Small intestine (tissue), 7 donors: ENCODE data around the gene FMN2. TPM values are rescaled to one million over a fixed set of nuclear protein-coding genes. Genes with fewer than 3 reads are reported as not detected.

Source experiments
- DNase-seq, 2 donors: peaks; one replicate each; pipeline versions ENCODE4 v3.0.0 to v3.0.0-alpha.2; 2013
- FAIRE-seq: peaks from 2 replicates; lab custom pipeline; 2012; peaks lifted over from hg19 to GRCh38; lab: Jason Lieb, UNC
- H3K27ac ChIP-seq, 3 donors: one replicate each; pipeline ENCODE4 v1.5.1; 2013; ENCODE audit warnings: low read length in 2 of 3, mild to moderate bottlenecking in 2 of 3, control low read depth in 1 of 3, inconsistent platforms in 1 of 3, low read depth in 1 of 3, moderate library complexity in 1 of 3
- H3K27me3 ChIP-seq, 3 donors: one replicate each; pipeline ENCODE4 v1.6.1; 2013; ENCODE audit warnings: low read length in 3 of 3, inconsistent platforms in 1 of 3; ENCODE audit not compliant: control insufficient read depth in 3 of 3, insufficient read depth in 3 of 3
- H3K36me3 ChIP-seq, 3 donors: one replicate each; pipeline ENCODE4 v1.6.1; 2013; ENCODE audit warnings: low read length in 3 of 3, inconsistent platforms in 1 of 3, low read depth in 1 of 3, mild to moderate bottlenecking in 1 of 3, moderate library complexity in 1 of 3; ENCODE audit not compliant: control insufficient read depth in 3 of 3, insufficient read depth in 2 of 3
- H3K4me1 ChIP-seq, 3 donors: one replicate each; pipeline ENCODE4 v1.6.1; 2013; ENCODE audit warnings: low read length in 2 of 3, inconsistent platforms in 1 of 3, low read depth in 1 of 3, mild to moderate bottlenecking in 1 of 3, moderate library complexity in 1 of 3; ENCODE audit not compliant: control insufficient read depth in 3 of 3, insufficient read depth in 2 of 3
- H3K4me3 ChIP-seq, 3 donors: one replicate each; pipeline ENCODE4 v1.5.1; 2013; ENCODE audit warnings: low read length in 3 of 3, control low read depth in 1 of 3, inconsistent platforms in 1 of 3, low read depth in 1 of 3, mild to moderate bottlenecking in 1 of 3, moderate library complexity in 1 of 3
- H3K9me3 ChIP-seq, 2 donors: one replicate each; pipeline ENCODE4 v1.6.1; 2013; ENCODE audit warnings: low read depth in 1 of 2, low read length in 1 of 2; ENCODE audit not compliant: control insufficient read depth in 2 of 2, insufficient read depth in 1 of 2
- WGBS, 3 donors: extraction: QIAGEN DNeasy Blood & Tissue Kit; methylation state at CpG; one replicate each; pipeline ENCODE4 v1.1.7; 2013; 5-methylcytosine and 5-hydroxymethylcytosine counted together
- polyA plus RNA-seq, 4 donors: library from polyadenylated mRNA; stranded (reverse) in 3 of 4; unstranded in 1 of 4; fragments of 200-250 nt in 3 of 4; fragments of 120-200 nt in 1 of 4; gene quantifications; one replicate each; pipeline versions ENCODE4 v1.2.1 to v1.2.3, GENCODE V29; 2013
- donor health status: healthy with polysubstance abuse.
- donor health status: control.
- donor health status: control.
- donor health status: Bipolar disorder and iron deficiency.
- donor health status: healthy.

Gene FMN2
- polyA plus RNA-seq, 4 donors: 0.59 to 0.70 TPM; not detected in 2

DNA sequence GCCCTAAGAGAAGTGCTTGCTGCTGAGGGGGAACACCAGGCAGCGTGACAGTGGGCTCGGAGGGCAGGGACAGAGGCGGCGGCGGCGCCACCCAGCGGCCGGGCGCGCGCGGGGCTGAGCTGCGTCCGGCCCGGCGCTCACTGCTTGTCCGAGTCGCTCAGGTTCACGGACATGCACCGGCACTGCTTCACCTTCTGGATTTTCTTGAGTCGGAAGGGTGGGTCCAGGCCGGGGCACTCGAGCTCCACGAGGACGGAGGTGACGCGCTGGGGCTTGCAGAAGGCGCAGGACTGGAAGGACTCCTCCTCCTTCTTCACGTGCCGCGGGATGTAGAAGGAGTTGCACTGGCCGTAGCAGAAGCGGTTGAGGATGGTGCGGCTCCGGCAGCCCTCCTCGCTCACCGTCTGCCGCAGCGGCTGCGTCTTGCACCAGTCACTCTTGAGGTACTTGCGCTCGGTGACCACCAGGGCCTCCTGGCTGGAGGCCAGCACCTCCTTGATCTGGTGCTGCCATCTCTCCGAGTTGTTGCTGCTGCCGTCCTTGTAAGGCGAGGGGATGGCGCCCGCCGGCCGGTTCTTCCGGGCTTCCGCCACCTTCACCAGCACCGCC is 401.3 kb downstream of the FMN2 start:
- 49 to 71% (median 52%) methylated on average over 51 to 52 of the region's 52 CpGs for WGBS, 3 donors
- no peaks in the 10 kb centered on the region for H3K36me3 ChIP-seq
- no peak overlapping the region for H3K27ac ChIP-seq
- no peaks in the 10 kb centered on the region for H3K4me1 ChIP-seq
- DNase-seq (peak in 1 of 2 donors; percentile 18), FAIRE-seq (no peak)
- no peak overlapping the region for H3K4me3 ChIP-seq
- H3K27me3 ChIP-seq: peaks cover 0 to 9% (median 2%) of the 10 kb centered on the region in 3 donors
- peaks cover 0 to 3% of the 10 kb centered on the region in 2 donors for H3K9me3 ChIP-seq

DNA sequence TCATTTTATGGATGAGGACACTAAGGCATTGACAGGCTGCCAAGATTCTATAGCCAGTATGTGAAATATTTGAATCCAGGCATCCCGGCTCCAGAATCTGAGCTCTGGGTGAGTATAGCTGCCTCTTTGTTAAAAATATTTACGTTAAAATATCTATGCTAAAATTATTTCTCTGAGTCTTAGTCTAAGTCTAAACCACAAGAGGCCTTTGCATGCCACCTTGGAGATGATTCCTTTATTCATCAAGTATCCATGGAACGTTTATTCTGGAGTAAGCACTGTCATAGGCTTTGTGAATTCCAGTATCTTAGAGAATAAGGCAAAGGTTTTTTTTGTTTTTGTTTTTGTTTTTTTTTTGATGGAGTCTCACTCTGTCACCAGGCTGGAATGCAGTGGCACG is 403.9 kb downstream of the FMN2 start:
- Histone ChIP-seq H3K27me3 (peaks cover 0 to 9% (median 0%) of the 10 kb centered on the region in 3 donors), H3K4me3 (no peak overlapping the region), H3K9me3 (peaks cover 0 to 3% of the 10 kb centered on the region in 2 donors), H3K27ac (no peak overlapping the region), H3K4me1 (no peaks in the 10 kb centered on the region), H3K36me3 (no peaks in the 10 kb centered on the region)
- FAIRE-seq (no peak), DNase-seq (no peak)
- WGBS, 3 donors: 70 to 84% (median 77%) methylated on average over 4 of the region's 4 CpGs

DNA sequence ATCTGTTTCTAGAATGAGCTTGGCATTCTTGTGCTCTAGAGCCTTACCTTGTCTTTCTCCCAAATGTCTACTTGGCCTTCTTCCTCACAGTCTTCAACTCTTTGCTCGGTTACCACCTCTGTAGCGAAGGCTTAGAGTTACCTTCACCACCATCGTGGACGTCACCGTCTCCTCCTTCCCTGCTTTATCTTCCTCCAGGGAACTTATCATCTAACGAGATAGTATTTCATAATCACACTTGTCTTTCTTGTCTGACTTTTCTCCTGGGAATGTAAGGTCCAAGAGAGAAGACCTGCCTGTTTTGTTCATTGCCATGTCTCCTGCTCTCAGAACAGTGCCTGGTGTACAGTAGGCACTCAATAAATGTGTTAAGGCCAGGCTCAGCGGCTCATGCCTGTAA is 404.7 kb downstream of the FMN2 start:
- H3K27ac ChIP-seq: no peak overlapping the region
- H3K27me3 ChIP-seq: peaks cover 0 to 9% (median 0%) of the 10 kb centered on the region in 3 donors
- no peaks in the 10 kb centered on the region for H3K4me1 ChIP-seq
- DNase-seq (no peak), FAIRE-seq (no peak)
- WGBS, 3 donors: 81 to 84% (median 82%) methylated on average over 7 of the region's 7 CpGs
- H3K4me3 ChIP-seq: no peak overlapping the region
- no peaks in the 10 kb centered on the region for H3K36me3 ChIP-seq
- H3K9me3 ChIP-seq: peaks cover 0 to 3% of the 10 kb centered on the region in 2 donors

- no peak overlapping the region for H3K4me3 ChIP-seq
- WGBS, 3 donors: 77 to 86% (median 80%) methylated on average over 5 of the region's 5 CpGs
- H3K9me3 ChIP-seq: peaks cover 0 to 3% of the 10 kb centered on the region in 2 donors
- H3K36me3 ChIP-seq: no peaks in the 10 kb centered on the region
- H3K27me3 ChIP-seq: peaks cover 0 to 9% (median 0%) of the 10 kb centered on the region in 3 donors
- DNase-seq (no peak), FAIRE-seq (no peak)
- no peaks in the 10 kb centered on the region for H3K4me1 ChIP-seq
- no peak overlapping the region for H3K27ac ChIP-seq
Observed at GRCh38 chr1:240496941-240497340, 405.3 kb downstream of the FMN2 start.

GRCh38 chr1:240497908-240498307 is 406.2 kb downstream of the FMN2 start:
- H3K36me3 ChIP-seq: no peaks in the 10 kb centered on the region
- FAIRE-seq (no peak), DNase-seq (no peak)
- no peaks in the 10 kb centered on the region for H3K4me1 ChIP-seq
- peaks cover 0 to 6% (median 0%) of the 10 kb centered on the region in 3 donors for H3K27me3 ChIP-seq
- no peak overlapping the region for H3K4me3 ChIP-seq
- no peaks in the 10 kb centered on the region for H3K9me3 ChIP-seq
- 57 to 75% (median 60%) methylated on average over 4 of the region's 4 CpGs for WGBS, 3 donors
- H3K27ac ChIP-seq: no peak overlapping the region

GRCh38 chr1:240498335-240498734 is 406.7 kb downstream of the FMN2 start:
- FAIRE-seq (no peak), DNase-seq (no peak)
- Histone ChIP-seq H3K4me3 (no peak overlapping the region), H3K36me3 (no peaks in the 10 kb centered on the region), H3K9me3 (no peaks in the 10 kb centered on the region), H3K27me3 (peaks cover 0 to 6% (median 0%) of the 10 kb centered on the region in 3 donors), H3K27ac (no peak overlapping the region), H3K4me1 (no peaks in the 10 kb centered on the region)
- 90 to 92% (median 91%) methylated on average over 8 of the region's 8 CpGs for WGBS, 3 donors

GRCh38 chr1:240499012-240499411 is 407.3 kb downstream of the FMN2 start:
- no peaks in the 10 kb centered on the region for H3K9me3 ChIP-seq
- 42 to 53% (median 52%) methylated on average over 2 of the region's 2 CpGs for WGBS, 3 donors
- no peak overlapping the region for H3K4me3 ChIP-seq
- H3K36me3 ChIP-seq: no peaks in the 10 kb centered on the region
- H3K27me3 ChIP-seq: peaks cover 0 to 1% (median 0%) of the 10 kb centered on the region in 3 donors
- H3K4me1 ChIP-seq: no peaks in the 10 kb centered on the region
- H3K27ac ChIP-seq: no peak overlapping the region
- FAIRE-seq (no peak), DNase-seq (no peak)

DNA sequence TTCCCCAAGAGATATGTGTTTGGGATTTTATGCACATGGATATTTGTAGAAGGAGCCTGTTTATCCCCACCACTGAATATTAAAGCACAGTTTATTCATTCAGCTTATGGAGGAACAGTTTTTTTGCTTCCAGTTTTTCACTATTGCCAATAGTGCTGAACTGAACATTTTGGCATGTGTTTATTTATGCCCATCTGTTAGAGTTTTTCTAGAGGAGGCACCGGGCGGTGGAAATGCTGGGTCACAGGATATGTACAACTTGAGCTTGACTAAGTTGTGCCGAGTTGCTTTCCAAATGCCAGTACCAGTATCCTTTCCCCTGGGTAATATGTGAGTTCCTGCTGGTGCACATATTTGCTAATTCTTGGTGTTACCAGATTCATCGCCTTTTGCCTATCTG is 409.0 kb downstream of the FMN2 start:
- H3K4me1 ChIP-seq: no peaks in the 10 kb centered on the region
- no peak overlapping the region for H3K27ac ChIP-seq
- no peaks in the 10 kb centered on the region for H3K27me3 ChIP-seq
- FAIRE-seq (no peak), DNase-seq (no peak)
- 86 to 91% (median 89%) methylated on average over 4 of the region's 4 CpGs for whole genome bisulfite sequencing, 3 donors
- H3K4me3 ChIP-seq: no peak overlapping the region
- H3K9me3 ChIP-seq: peaks cover 0 to 3% of the 10 kb centered on the region in 2 donors
- no peaks in the 10 kb centered on the region for H3K36me3 ChIP-seq

GRCh38 chr1:240501115-240501514 is 409.4 kb downstream of the FMN2 start:
- H3K4me1 ChIP-seq: no peaks in the 10 kb centered on the region
- no peak overlapping the region for H3K4me3 ChIP-seq
- 61 to 76% (median 65%) methylated on average over 2 of the region's 2 CpGs for WGBS, 3 donors
- H3K9me3 ChIP-seq: peaks cover 0 to 3% of the 10 kb centered on the region in 2 donors
- H3K27ac ChIP-seq: no peak overlapping the region
- no peaks in the 10 kb centered on the region for H3K36me3 ChIP-seq
- FAIRE-seq: no peak
- H3K27me3 ChIP-seq: no peaks in the 10 kb centered on the region
- no peak for DNase-seq
